Natural killer cell (primary cell): ENCODE data around the gene BCL3. TPM values are rescaled to one million over a fixed set of nuclear protein-coding genes. Genes with fewer than 3 reads are reported as not detected.
A peak's percentile ranks its signal among the peaks of the same experiment; 100 is the strongest.

Experiments used
- ATAC-seq, 3 donors: fragments of 150-1000 bp in 2 of 3; fragments of 200-7000 bp in 1 of 3; cut with Tn5 transposase; 1 replicate in 1 of 3; 2 replicates in 2 of 3; pipeline ENCODE4 v1.10.0; 2021; ENCODE audit warnings: mild to moderate bottlenecking in 2 of 3, moderate library complexity in 2 of 3
- DNase-seq, 2 donors: peaks; one replicate each; pipeline versions ENCODE4 v3.0.0 to v3.0.0-alpha.2; 2013 to 2021; ENCODE audit warnings: mixed read lengths in 1 of 2
- H3K27ac ChIP-seq: one replicate; pipeline ENCODE4 v1.5.1; 2013; ENCODE audit warnings: mild to moderate bottlenecking, low read length
- H3K27me3 ChIP-seq: one replicate; pipeline ENCODE4 v1.6.1; 2013; ENCODE audit warnings: low read length; ENCODE audit not compliant: control insufficient read depth, insufficient read depth
- H3K36me3 ChIP-seq: one replicate; pipeline ENCODE4 v1.6.1; 2013; ENCODE audit warnings: low read length; ENCODE audit not compliant: control insufficient read depth, insufficient read depth
- H3K4me1 ChIP-seq: one replicate; pipeline ENCODE4 v1.6.1; 2013; ENCODE audit warnings: low read length; ENCODE audit not compliant: control insufficient read depth, insufficient read depth
- H3K4me3 ChIP-seq: one replicate; pipeline ENCODE4 v1.5.1; 2013; ENCODE audit warnings: low read length
- H3K9me3 ChIP-seq: one replicate; pipeline ENCODE4 v1.6.1; 2013; ENCODE audit warnings: low read length; ENCODE audit not compliant: control insufficient read depth, insufficient read depth
- H3K27ac Mint-ChIP-seq, 2 donors: one replicate each; pipeline ENCODE4 v1.8.0; 2022; ENCODE audit warnings: mild to moderate bottlenecking in 2 of 2, mixed read lengths in 2 of 2, moderate library complexity in 1 of 2
- H3K27me3 Mint-ChIP-seq, 2 donors: one replicate each; pipeline ENCODE4 v1.8.0; 2022; ENCODE audit warnings: low read depth in 2 of 2, mixed read lengths in 2 of 2
- H3K36me3 Mint-ChIP-seq: one replicate; pipeline ENCODE4 v1.8.0; 2022; ENCODE audit warnings: mixed read lengths
- H3K4me1 Mint-ChIP-seq, 2 donors: one replicate each; pipeline ENCODE4 v1.8.0; 2022; ENCODE audit warnings: mixed read lengths in 2 of 2
- H3K4me3 Mint-ChIP-seq: one replicate; pipeline ENCODE4 v1.8.0; 2022; ENCODE audit warnings: mild to moderate bottlenecking, moderate library complexity, mixed read lengths
- H3K9me3 Mint-ChIP-seq, 2 donors: one replicate each; pipeline ENCODE4 v1.8.0; 2022; ENCODE audit warnings: mixed read lengths in 2 of 2
- CTCF ChIP-seq: fragments of 200-600 bp; IDR thresholded peaks from one replicate; pipeline ENCODE4 v1.8.0; 2022; ENCODE audit warnings: antibody characterized with exemption
- WGBS: methylation state at CpG from one replicate; pipeline ENCODE4 v1.1.7; 2013; ENCODE audit warnings: missing lambda C conversion rate; ENCODE audit not compliant: insufficient coverage; 5-methylcytosine and 5-hydroxymethylcytosine counted together
- intact Hi-C: fragments of 100-400 bp; cut with micrococcal nuclease; formaldehyde crosslinking; loops from one replicate; pipeline ENCODE4 v1.14.2; 2022
- total RNA-seq, 4 donors: library from RNA; stranded (reverse); fragments of 120-200 nt in 1 of 4; gene quantifications; one replicate each; pipeline versions ENCODE4 v1.2.3 to v1.2.4, GENCODE V29; 2013 to 2022

Gene BCL3
- total RNA-seq, 3 donors from 2014 or later (not counting 1 experiment from before 2014, with no cell fraction given), result 152 to 199 (median 164) TPM

GRCh38 chr19:44765033-44765948, 16.8 kb downstream of the BCL3 start:
- no peaks in the 10 kb centered on the region for H3K27me3 ChIP-seq
- Mint-ChIP-seq H3K4me1 (peaks cover 12 to 28% of the 10 kb centered on the region in 2 donors), H3K36me3 (no peaks in the 10 kb centered on the region), H3K4me3 (no peak overlapping the region), H3K9me3 (no peaks in the 10 kb centered on the region), H3K27ac (no peak overlapping the region), H3K27me3 (no peaks in the 10 kb centered on the region)
- 88% methylated on average over 22 of the region's 22 CpGs for WGBS
- intact Hi-C loops, result no loop called here
- ATAC-seq (no peak), DNase-seq (no peak)
- H3K36me3 ChIP-seq, result no peaks in the 10 kb centered on the region
- no peak for TF ChIP-seq CTCF
- no peak overlapping the region for H3K27ac ChIP-seq
- no peak overlapping the region for H3K4me3 ChIP-seq
- no peaks in the 10 kb centered on the region for H3K9me3 ChIP-seq
- H3K4me1 ChIP-seq, result peaks cover 34% of the 10 kb centered on the region

GRCh38 chr19:44765949-44766335, 17.4 kb downstream of the BCL3 start:
- Mint-ChIP-seq H3K4me3 (no peak overlapping the region), H3K9me3 (no peaks in the 10 kb centered on the region), H3K36me3 (no peaks in the 10 kb centered on the region), H3K4me1 (peaks cover 12 to 28% of the 10 kb centered on the region in 2 donors), H3K27me3 (no peaks in the 10 kb centered on the region), H3K27ac (no peak overlapping the region)
- H3K4me3 ChIP-seq, result no peak overlapping the region
- no peak for TF ChIP-seq CTCF
- no peak overlapping the region for H3K27ac ChIP-seq
- no peak for ATAC-seq
- no peaks in the 10 kb centered on the region for H3K9me3 ChIP-seq
- 89% methylated on average over 3 of the region's 3 CpGs for WGBS
- intact Hi-C loops, result no loop called here
- H3K4me1 ChIP-seq, result peaks cover 32% of the 10 kb centered on the region
- no peaks in the 10 kb centered on the region for H3K36me3 ChIP-seq
- no peaks in the 10 kb centered on the region for H3K27me3 ChIP-seq
- DNase-seq, result no peak

GRCh38 chr19:44767295-44768180, 19.0 kb downstream of the BCL3 start:
- Mint-ChIP-seq H3K36me3 (no peaks in the 10 kb centered on the region), H3K9me3 (no peaks in the 10 kb centered on the region), H3K4me3 (no peak overlapping the region), H3K4me1 (peaks cover 9 to 24% of the 10 kb centered on the region in 2 donors), H3K27ac (no peak overlapping the region), H3K27me3 (no peaks in the 10 kb centered on the region)
- no peaks in the 10 kb centered on the region for H3K27me3 ChIP-seq
- H3K36me3 ChIP-seq, result no peaks in the 10 kb centered on the region
- no peaks in the 10 kb centered on the region for H3K9me3 ChIP-seq
- no peak overlapping the region for H3K4me3 ChIP-seq
- 83% methylated on average over 9 of the region's 11 CpGs for WGBS
- ATAC-seq (no peak), DNase-seq (peak in 1 of 2 donors; percentile 35)
- no peak for TF ChIP-seq CTCF
- no peak overlapping the region for H3K27ac ChIP-seq
- H3K4me1 ChIP-seq, result peaks cover 23% of the 10 kb centered on the region
- intact Hi-C loops, result no loop called here
